ENCODE data around the gene EML3.
"Not testable (repeated sequence)": the region's sequence is repeated elsewhere in the genome, so short reads cannot be mapped to it uniquely, and the experiment has no call there.

Gene EML3

DNA sequence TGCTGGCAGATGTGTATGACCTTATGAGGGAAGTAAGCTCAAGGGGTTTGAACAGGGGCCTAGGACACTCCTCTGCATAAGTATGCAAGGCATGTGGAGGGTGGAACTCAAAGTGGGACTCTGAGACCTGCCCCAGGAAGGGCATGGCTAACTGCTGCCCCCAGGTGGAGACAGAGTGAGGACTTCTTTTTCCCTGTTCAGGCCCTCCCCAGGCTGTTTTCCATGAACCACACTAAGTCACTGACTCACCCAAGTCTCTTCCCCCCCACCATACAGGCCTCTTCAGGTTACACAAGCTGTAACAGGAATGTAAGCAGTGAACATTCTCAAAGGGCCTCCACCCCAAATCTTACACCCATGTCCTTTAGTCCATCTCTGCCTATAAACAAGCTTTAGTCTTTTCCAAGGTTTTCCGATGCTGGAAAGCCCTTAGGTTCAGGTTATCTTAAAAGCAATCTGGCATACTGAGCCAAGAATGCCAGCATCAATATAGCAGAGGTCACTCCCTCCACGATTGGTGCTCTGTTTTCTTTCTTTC lies 51.9 kb downstream of the EML3 start:
- H2BK5ac ChIP-seq (ENCODE audit: low read depth, low read length, poor library complexity), result no peak overlapping the region
- no CpG with 5 or more reads among the region's 2 CpGs for WGBS (ENCODE audit: extremely low coverage, insufficient coverage, insufficient read length)

DNA sequence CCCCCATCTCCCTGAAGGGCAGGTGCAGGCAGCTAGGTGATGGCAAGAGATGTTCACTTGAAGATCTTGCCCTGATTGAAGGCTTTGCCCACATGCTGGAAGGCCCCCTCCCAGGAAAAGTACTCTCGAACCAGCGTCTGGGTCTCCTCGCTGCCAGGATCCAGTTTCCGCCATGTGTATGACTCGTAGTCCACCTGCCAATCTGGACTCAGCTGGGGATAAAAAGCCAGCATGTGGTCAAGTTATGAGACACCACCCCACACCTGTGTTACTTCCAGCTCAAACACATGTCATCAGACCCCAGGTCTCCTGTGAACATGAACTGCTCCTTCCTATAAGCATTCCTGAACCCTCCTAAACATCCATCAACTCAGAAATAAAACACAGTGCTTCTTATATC lies 52.9 kb downstream of the EML3 start:
- H3K9me3 ChIP-seq (ENCODE audit: insufficient read depth, low read depth, low read length); H3K23ac ChIP-seq (ENCODE audit: low read length): not testable (repeated sequence)
- WGBS (ENCODE audit: extremely low coverage, insufficient coverage, insufficient read length), result no CpG with 5 or more reads among the region's 5 CpGs

More for the DNA sequence above, 51.9 kb downstream of the EML3 start:
- Histone ChIP-seq H3K9me3 (ENCODE audit: insufficient read depth, low read depth, low read length) (no peaks in the 10 kb centered on the region), H3K36me3 (ENCODE audit: control insufficient read depth in 1 of 2, insufficient read depth in 2 of 2, low read length in 2 of 2) (peaks cover 33 to 54% of the 10 kb centered on the region in 2 experiments), H4K91ac (ENCODE audit: low read depth, low read length) (no peak overlapping the region), H2BK120ac (ENCODE audit: insufficient read depth, low read length, poor library complexity) (no peak overlapping the region), H3K9ac (ENCODE audit: low read length) (no peak overlapping the region), H3K27ac (ENCODE audit: low read depth, low read length) (peak overlapping the region; percentile 48), H3K79me1 (ENCODE audit: low read length) (peaks cover 8% of the 10 kb centered on the region), H3K4me1 (ENCODE audit: control insufficient read depth in 1 of 2, insufficient read depth in 2 of 2, low read length in 2 of 2) (peaks cover 25 to 26% of the 10 kb centered on the region in 2 experiments), H2AK5ac (ENCODE audit: low read length) (no peak overlapping the region), H3K4ac (ENCODE audit: low read depth, low read length) (no peak overlapping the region), H2AFZ (ENCODE audit: insufficient read depth, low read length, poor library complexity) (no peak overlapping the region), H4K12ac (ENCODE audit: low read depth, low read length) (no peak overlapping the region), H3K4me2 (ENCODE audit: low read length) (no peak overlapping the region), H3K14ac (ENCODE audit: low read length) (no peak overlapping the region), H2BK12ac (ENCODE audit: low read length) (no peak overlapping the region), H3K23ac (ENCODE audit: low read length) (no peak overlapping the region), H4K8ac (ENCODE audit: low read depth, low read length) (no peak overlapping the region), H3K4me3 (ENCODE audit: low read depth, low read length) (no peak overlapping the region), H3K18ac (ENCODE audit: low read length) (no peak overlapping the region), H3K79me2 (ENCODE audit: control insufficient read depth, insufficient read depth, low read length, poor library complexity) (no peaks in the 10 kb centered on the region), H3K27me3 (ENCODE audit: insufficient read depth, low read length) (no peaks in the 10 kb centered on the region)
- peak; percentile 98 to 99 for DNase-seq

DNA sequence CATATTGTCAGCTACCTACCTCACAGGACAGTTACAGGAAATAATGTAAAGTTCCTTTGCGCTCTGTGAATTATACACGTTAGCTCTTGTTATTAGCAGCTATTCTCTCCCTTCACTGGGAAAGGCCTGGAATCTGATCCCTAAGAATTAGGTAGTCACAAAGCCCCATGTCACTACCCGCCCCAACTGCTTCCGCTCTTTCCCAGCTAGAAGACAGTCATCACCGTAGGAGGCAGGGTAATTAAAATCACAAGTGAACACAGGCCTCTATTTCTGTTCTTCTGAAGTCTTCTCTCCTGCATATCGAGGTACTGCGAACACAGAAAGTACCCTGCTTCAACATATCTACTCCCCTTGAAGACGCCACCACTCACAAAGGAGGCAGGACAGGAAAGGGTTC lies 53.4 kb downstream of the EML3 start:
- H4K91ac ChIP-seq (ENCODE audit: low read depth, low read length), result no peak overlapping the region
- no peak overlapping the region for H3K18ac ChIP-seq (ENCODE audit: low read length)
- peaks cover 37 to 38% of the 10 kb centered on the region in 2 experiments for H3K4me1 ChIP-seq (ENCODE audit: control insufficient read depth in 1 of 2, insufficient read depth in 2 of 2, low read length in 2 of 2)
- H3K27ac ChIP-seq (ENCODE audit: low read depth, low read length), result peak overlapping the region; percentile 16
- no peak overlapping the region for H2AK5ac ChIP-seq (ENCODE audit: low read length)
- no peak overlapping the region for H3K4me2 ChIP-seq (ENCODE audit: low read length)
- no peak overlapping the region for H4K8ac ChIP-seq (ENCODE audit: low read depth, low read length)
- peaks cover 13% of the 10 kb centered on the region for H3K79me1 ChIP-seq (ENCODE audit: low read length)
- peaks cover 28 to 44% of the 10 kb centered on the region in 2 experiments for H3K36me3 ChIP-seq (ENCODE audit: control insufficient read depth in 1 of 2, insufficient read depth in 2 of 2, low read length in 2 of 2)
- no peak for DNase-seq
- H3K4me3 ChIP-seq (ENCODE audit: low read depth, low read length), result no peak overlapping the region
- no peak overlapping the region for H3K9ac ChIP-seq (ENCODE audit: low read length)
- no peak overlapping the region for H3K23ac ChIP-seq (ENCODE audit: low read length)
- H3K79me2 ChIP-seq (ENCODE audit: control insufficient read depth, insufficient read depth, low read length, poor library complexity), result no peaks in the 10 kb centered on the region
- H2BK5ac ChIP-seq (ENCODE audit: low read depth, low read length, poor library complexity), result no peak overlapping the region
- H4K12ac ChIP-seq (ENCODE audit: low read depth, low read length), result no peak overlapping the region
- no CpG with 5 or more reads among the region's 8 CpGs for WGBS (ENCODE audit: extremely low coverage, insufficient coverage, insufficient read length)
- H3K27me3 ChIP-seq (ENCODE audit: insufficient read depth, low read length), result no peaks in the 10 kb centered on the region
- no peak overlapping the region for H2AFZ ChIP-seq (ENCODE audit: insufficient read depth, low read length, poor library complexity)
- peak overlapping the region; percentile 14 for H2BK120ac ChIP-seq (ENCODE audit: insufficient read depth, low read length, poor library complexity)
- no peak overlapping the region for H3K4ac ChIP-seq (ENCODE audit: low read depth, low read length)
- no peak overlapping the region for H3K14ac ChIP-seq (ENCODE audit: low read length)
- H2BK12ac ChIP-seq (ENCODE audit: low read length), result no peak overlapping the region
- no peaks in the 10 kb centered on the region for H3K9me3 ChIP-seq (ENCODE audit: insufficient read depth, low read depth, low read length)

More for the DNA sequence above, 52.9 kb downstream of the EML3 start:
- H3K4ac ChIP-seq (ENCODE audit: low read depth, low read length); H3K27ac ChIP-seq (ENCODE audit: low read depth, low read length); H3K4me2 ChIP-seq (ENCODE audit: low read length); H2BK12ac ChIP-seq (ENCODE audit: low read length); H2BK120ac ChIP-seq (ENCODE audit: insufficient read depth, low read length, poor library complexity); H2AK5ac ChIP-seq (ENCODE audit: low read length); H2BK5ac ChIP-seq (ENCODE audit: low read depth, low read length, poor library complexity); H4K12ac ChIP-seq (ENCODE audit: low read depth, low read length); H3K18ac ChIP-seq (ENCODE audit: low read length); H3K4me3 ChIP-seq (ENCODE audit: low read depth, low read length); H3K79me2 ChIP-seq (ENCODE audit: control insufficient read depth, insufficient read depth, low read length, poor library complexity); DNase-seq; H2AFZ ChIP-seq (ENCODE audit: insufficient read depth, low read length, poor library complexity); H3K9ac ChIP-seq (ENCODE audit: low read length); H4K8ac ChIP-seq (ENCODE audit: low read depth, low read length); H3K27me3 ChIP-seq (ENCODE audit: insufficient read depth, low read length); H3K14ac ChIP-seq (ENCODE audit: low read length): not testable (repeated sequence)
- Histone ChIP-seq H3K4me1 (ENCODE audit: control insufficient read depth in 1 of 2, insufficient read depth in 2 of 2, low read length in 2 of 2) (peaks cover 33 to 35% of the 10 kb centered on the region in 2 experiments), H3K79me1 (ENCODE audit: low read length) (peaks cover 13% of the 10 kb centered on the region), H4K91ac (ENCODE audit: low read depth, low read length) (peak overlapping the region; percentile 33), H3K36me3 (ENCODE audit: control insufficient read depth in 1 of 2, insufficient read depth in 2 of 2, low read length in 2 of 2) (peaks cover 28 to 46% of the 10 kb centered on the region in 2 experiments)

DNA sequence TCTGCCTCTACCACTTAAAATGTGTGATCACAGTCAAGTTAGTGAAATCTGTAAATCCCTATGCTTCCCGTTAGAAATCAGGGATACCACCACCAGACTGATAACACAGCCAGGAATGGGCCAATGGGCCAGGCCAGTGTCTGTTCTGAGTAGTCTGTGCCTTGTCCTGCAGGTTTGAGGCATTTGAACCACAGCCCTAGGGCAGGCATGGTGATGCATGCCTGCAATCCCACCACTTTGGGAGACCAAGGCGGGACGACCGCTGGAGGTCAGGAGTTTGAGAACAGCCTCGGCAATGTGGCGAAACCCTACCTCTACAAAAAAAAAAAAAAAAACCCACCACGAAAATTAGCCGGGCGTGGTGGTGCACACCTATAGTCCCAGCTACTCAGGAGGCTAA lies 53.9 kb downstream of the EML3 start:
- Histone ChIP-seq H3K27me3 (ENCODE audit: insufficient read depth, low read length) (no peaks in the 10 kb centered on the region), H4K8ac (ENCODE audit: low read depth, low read length) (no peak overlapping the region), H3K4ac (ENCODE audit: low read depth, low read length) (no peak overlapping the region), H3K4me1 (ENCODE audit: control insufficient read depth in 1 of 2, insufficient read depth in 2 of 2, low read length in 2 of 2) (peaks cover 42% of the 10 kb centered on the region in 2 experiments), H3K18ac (ENCODE audit: low read length) (no peak overlapping the region), H2AK5ac (ENCODE audit: low read length) (no peak overlapping the region), H3K9me3 (ENCODE audit: insufficient read depth, low read depth, low read length) (no peaks in the 10 kb centered on the region), H3K14ac (ENCODE audit: low read length) (no peak overlapping the region), H3K36me3 (ENCODE audit: control insufficient read depth in 1 of 2, insufficient read depth in 2 of 2, low read length in 2 of 2) (peaks cover 25 to 38% of the 10 kb centered on the region in 2 experiments), H3K79me2 (ENCODE audit: control insufficient read depth, insufficient read depth, low read length, poor library complexity) (no peaks in the 10 kb centered on the region), H2BK12ac (ENCODE audit: low read length) (no peak overlapping the region), H3K4me2 (ENCODE audit: low read length) (no peak overlapping the region), H3K79me1 (ENCODE audit: low read length) (peaks cover 16% of the 10 kb centered on the region), H4K12ac (ENCODE audit: low read depth, low read length) (no peak overlapping the region), H2AFZ (ENCODE audit: insufficient read depth, low read length, poor library complexity) (no peak overlapping the region), H3K27ac (ENCODE audit: low read depth, low read length) (peak overlapping the region; percentile 16), H4K91ac (ENCODE audit: low read depth, low read length) (no peak overlapping the region), H3K23ac (ENCODE audit: low read length) (no peak overlapping the region), H2BK120ac (ENCODE audit: insufficient read depth, low read length, poor library complexity) (no peak overlapping the region), H3K9ac (ENCODE audit: low read length) (no peak overlapping the region), H2BK5ac (ENCODE audit: low read depth, low read length, poor library complexity) (no peak overlapping the region), H3K4me3 (ENCODE audit: low read depth, low read length) (no peak overlapping the region)
- peak; percentile 85 to 94 for DNase-seq
- no CpG with 5 or more reads among the region's 9 CpGs for WGBS (ENCODE audit: extremely low coverage, insufficient coverage, insufficient read length)

All from trophoblast cell (in vitro differentiated cells and primary cell).